DOHH2 (cell line): ENCODE data around the gene COL18A1.
"Not testable (repeated sequence)": the region's sequence is repeated elsewhere in the genome, so short reads cannot be mapped to it uniquely, and the experiment has no call there.

Source experiments
- H3F3A ChIP-seq: fragments of 200-600 bp; sonication (generic), shearing (Covaris generic); 2 replicates; pipeline ENCODE4 v1.6.0; 2016; ENCODE audit warnings: antibody characterized with exemption, mild to moderate bottlenecking; ENCODE audit not compliant: control insufficient read depth, insufficient read depth
- H3K27ac ChIP-seq: fragments of 200-600 bp; sonication (generic); 2 replicates; pipeline ENCODE4 v1.5.1; 2014; ENCODE audit warnings: low read depth, mild to moderate bottlenecking, low read length, moderate library complexity
- H3K27me3 ChIP-seq: fragments of 200-600 bp; sonication (generic); 2 replicates; pipeline ENCODE4 v1.6.1; 2014; ENCODE audit warnings: mild to moderate bottlenecking, low read length, mixed read lengths; ENCODE audit not compliant: control insufficient read depth
- H3K36me3 ChIP-seq: fragments of 200-600 bp; sonication (generic); 2 replicates; pipeline ENCODE4 v1.6.1; 2014; ENCODE audit warnings: mild to moderate bottlenecking, low read length, moderate library complexity, mixed read lengths; ENCODE audit not compliant: control insufficient read depth
- H3K4me1 ChIP-seq: fragments of 200-600 bp; sonication (generic); 2 replicates; pipeline ENCODE4 v1.6.1; 2014; ENCODE audit warnings: mild to moderate bottlenecking, low read length, mixed read lengths; ENCODE audit not compliant: control insufficient read depth
- H3K4me2 ChIP-seq: fragments of 200-600 bp; sonication (generic); 2 replicates; pipeline ENCODE4 v1.6.0; 2014; ENCODE audit warnings: mild to moderate bottlenecking, low read length, moderate library complexity
- H3K4me3 ChIP-seq: fragments of 200-600 bp; sonication (generic); 2 replicates; pipeline ENCODE4 v1.5.1; 2014; ENCODE audit warnings: mild to moderate bottlenecking, low read length, mixed read lengths
- H3K79me2 ChIP-seq: fragments of 200-600 bp; sonication (generic); 2 replicates; pipeline ENCODE4 v1.6.1; 2014; ENCODE audit warnings: mild to moderate bottlenecking, low read length, mixed read lengths; ENCODE audit not compliant: control insufficient read depth
- H3K9me2 ChIP-seq: fragments of 200-600 bp; sonication (generic); replicated peaks from 2 replicates; pipeline ENCODE4 v1.6.1; 2014; ENCODE audit warnings: mild to moderate bottlenecking, low read length, mixed read lengths; ENCODE audit not compliant: control insufficient read depth
- H3K9me3 ChIP-seq: fragments of 200-600 bp; sonication (generic); 2 replicates; pipeline ENCODE4 v1.6.1; 2014; ENCODE audit warnings: antibody characterized with exemption, low read length, mixed read lengths; ENCODE audit not compliant: control insufficient read depth, insufficient read depth
- H4K20me1 ChIP-seq: fragments of 200-600 bp; sonication (generic); 2 replicates; pipeline ENCODE4 v1.6.0; 2014; ENCODE audit warnings: low read depth, mild to moderate bottlenecking, antibody characterized with exemption, low read length, moderate library complexity; ENCODE audit not compliant: control insufficient read depth, insufficient read depth
- CTCF ChIP-seq: fragments of 200-600 bp; sonication (generic); IDR thresholded peaks from one replicate; pipeline ENCODE4 v1.5.1; 2014; ENCODE audit warnings: antibody characterized with exemption, mild to moderate bottlenecking, low read depth, low read length; ENCODE audit not compliant: poor library complexity, severe bottlenecking
- EZH2phosphoT487 ChIP-seq: fragments of 200-600 bp; sonication (generic); IDR thresholded peaks from 2 replicates; pipeline ENCODE4 v1.6.1; 2017; ENCODE audit warnings: borderline replicate concordance, mild to moderate bottlenecking, antibody characterized with exemption, low read length, moderate library complexity, mixed read lengths

Gene COL18A1

GRCh38 chr21:45525153-45525909 lies 120.4 kb downstream of the COL18A1 start:
- Histone ChIP-seq H3K9me2 (no peaks in the 10 kb centered on the region), H3K4me3 (no peak overlapping the region), H3K27me3 (no peaks in the 10 kb centered on the region), H3K4me2 (no peak overlapping the region), H3K4me1 (no peaks in the 10 kb centered on the region), H3K9me3 (peaks cover 19% of the 10 kb centered on the region; the same call in 1 of the 2 replicates), H3F3A (no peaks in the 10 kb centered on the region), H3K27ac (no peak overlapping the region), H3K79me2 (peaks cover 3% of the 10 kb centered on the region), H4K20me1 (no peaks in the 10 kb centered on the region), H3K36me3 (peaks cover 86% of the 10 kb centered on the region)
- TF ChIP-seq EZH2phosphoT487 (no peak), CTCF (no peak)

GRCh38 chr21:45525910-45526306 lies 120.9 kb downstream of the COL18A1 start:
- H3K36me3 ChIP-seq = peaks cover 85% of the 10 kb centered on the region
- H3K27ac ChIP-seq = no peak overlapping the region

GRCh38 chr21:45527151-45527999 lies 122.4 kb downstream of the COL18A1 start:
- H3K4me1 ChIP-seq, H3K9me2 ChIP-seq, H4K20me1 ChIP-seq, H3K4me3 ChIP-seq, H3K79me2 ChIP-seq, H3K27ac ChIP-seq, H3K4me2 ChIP-seq, H3K27me3 ChIP-seq, H3F3A ChIP-seq, H3K9me3 ChIP-seq: not testable (repeated sequence)
- peaks cover 81% of the 10 kb centered on the region for H3K36me3 ChIP-seq

More at GRCh38 chr21:45525910-45526306, 120.9 kb downstream of the COL18A1 start:
- Histone ChIP-seq H3K79me2 (no peaks in the 10 kb centered on the region), H3K9me3 (peaks cover 16% of the 10 kb centered on the region; the same call in 1 of the 2 replicates), H3F3A (no peaks in the 10 kb centered on the region), H4K20me1 (no peaks in the 10 kb centered on the region), H3K4me2 (no peak overlapping the region), H3K9me2 (no peaks in the 10 kb centered on the region), H3K27me3 (no peaks in the 10 kb centered on the region), H3K4me1 (no peaks in the 10 kb centered on the region), H3K4me3 (no peak overlapping the region)
- no peak for TF ChIP-seq EZH2phosphoT487
- no peak for TF ChIP-seq CTCF
